ENCODE results near the gene XRCC1. TPM values are rescaled to one million over a fixed set of nuclear protein-coding genes. Genes with fewer than 3 reads are reported as not detected.
"Not testable (repeated sequence)": the region's sequence is repeated elsewhere in the genome, so short reads cannot be mapped to it uniquely, and the experiment has no call there.

Gene XRCC1
- total RNA-seq, 2 donors from 2014 or later, result 22.3 to 40.7 TPM

DNA sequence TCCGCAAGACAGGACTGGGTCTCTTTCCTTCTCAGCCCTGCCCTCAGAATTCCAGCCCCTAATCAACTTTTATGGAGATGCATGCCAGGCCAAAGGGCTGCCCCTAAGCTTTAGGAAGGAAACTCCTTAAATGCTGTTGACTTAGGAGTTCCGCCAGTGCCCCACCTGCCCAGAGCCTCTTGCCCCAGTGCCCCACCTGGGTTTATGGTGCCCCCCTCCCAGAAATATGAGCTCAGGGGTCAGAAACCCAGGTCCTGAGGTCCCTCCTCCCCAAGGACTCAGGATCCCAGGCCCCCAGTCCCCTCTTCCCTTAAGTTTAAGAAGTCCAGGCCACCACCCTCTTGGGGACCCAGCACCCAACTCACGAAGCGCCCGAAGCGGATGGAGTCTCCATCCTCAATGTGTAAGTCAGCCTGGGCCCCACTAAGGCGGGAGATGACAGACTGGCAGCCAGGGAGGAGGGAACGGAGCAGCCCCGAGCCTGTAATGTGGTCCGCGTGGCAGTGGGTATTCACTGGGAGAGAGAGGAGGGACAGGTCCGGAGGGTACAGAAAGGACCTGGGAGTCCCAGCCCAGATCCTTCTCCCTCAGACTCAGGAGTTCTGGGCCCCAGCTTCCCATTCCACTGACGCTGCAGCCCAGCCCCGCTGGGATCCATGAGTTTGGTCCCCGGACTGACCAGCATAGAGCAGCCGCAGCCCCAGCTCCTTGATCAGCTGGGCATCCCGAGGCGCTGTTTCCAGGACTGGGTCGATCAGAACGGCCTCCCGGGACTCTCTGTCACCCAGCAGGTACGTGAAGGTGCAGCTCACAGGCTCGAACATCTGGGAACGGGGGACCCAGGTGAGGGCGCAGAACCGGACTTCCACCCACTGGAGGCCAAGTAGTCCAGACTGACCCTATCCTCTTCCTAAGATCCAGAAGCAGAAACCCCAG is 49.2 kb downstream of the XRCC1 start:
- Histone ChIP-seq H3K4me3 (peak overlapping the region; percentile 68), H3K27me3 (no peaks in the 10 kb centered on the region), H3K9ac (ENCODE audit: low read depth in 2 of 2, low read length in 2 of 2) (peak overlapping the region; percentile 97 to 100), H3K9me3 (no peaks in the 10 kb centered on the region), H3K27ac (peak overlapping the region; percentile 87), H3K36me3 (no peaks in the 10 kb centered on the region), H3K4me1 (no peaks in the 10 kb centered on the region)
- TF ChIP-seq, protein P1, sequence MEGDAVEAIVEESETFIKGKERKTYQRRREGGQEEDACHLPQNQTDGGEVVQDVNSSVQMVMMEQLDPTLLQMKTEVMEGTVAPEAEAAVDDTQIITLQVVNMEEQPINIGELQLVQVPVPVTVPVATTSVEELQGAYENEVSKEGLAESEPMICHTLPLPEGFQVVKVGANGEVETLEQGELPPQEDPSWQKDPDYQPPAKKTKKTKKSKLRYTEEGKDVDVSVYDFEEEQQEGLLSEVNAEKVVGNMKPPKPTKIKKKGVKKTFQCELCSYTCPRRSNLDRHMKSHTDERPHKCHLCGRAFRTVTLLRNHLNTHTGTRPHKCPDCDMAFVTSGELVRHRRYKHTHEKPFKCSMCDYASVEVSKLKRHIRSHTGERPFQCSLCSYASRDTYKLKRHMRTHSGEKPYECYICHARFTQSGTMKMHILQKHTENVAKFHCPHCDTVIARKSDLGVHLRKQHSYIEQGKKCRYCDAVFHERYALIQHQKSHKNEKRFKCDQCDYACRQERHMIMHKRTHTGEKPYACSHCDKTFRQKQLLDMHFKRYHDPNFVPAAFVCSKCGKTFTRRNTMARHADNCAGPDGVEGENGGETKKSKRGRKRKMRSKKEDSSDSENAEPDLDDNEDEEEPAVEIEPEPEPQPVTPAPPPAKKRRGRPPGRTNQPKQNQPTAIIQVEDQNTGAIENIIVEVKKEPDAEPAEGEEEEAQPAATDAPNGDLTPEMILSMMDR (IDR thresholded peaks at IDR 0.05), result no peak
- intact Hi-C loops (cut with DNase I), result no loop called here
- DNase-seq, result peak; percentile 87

DNA sequence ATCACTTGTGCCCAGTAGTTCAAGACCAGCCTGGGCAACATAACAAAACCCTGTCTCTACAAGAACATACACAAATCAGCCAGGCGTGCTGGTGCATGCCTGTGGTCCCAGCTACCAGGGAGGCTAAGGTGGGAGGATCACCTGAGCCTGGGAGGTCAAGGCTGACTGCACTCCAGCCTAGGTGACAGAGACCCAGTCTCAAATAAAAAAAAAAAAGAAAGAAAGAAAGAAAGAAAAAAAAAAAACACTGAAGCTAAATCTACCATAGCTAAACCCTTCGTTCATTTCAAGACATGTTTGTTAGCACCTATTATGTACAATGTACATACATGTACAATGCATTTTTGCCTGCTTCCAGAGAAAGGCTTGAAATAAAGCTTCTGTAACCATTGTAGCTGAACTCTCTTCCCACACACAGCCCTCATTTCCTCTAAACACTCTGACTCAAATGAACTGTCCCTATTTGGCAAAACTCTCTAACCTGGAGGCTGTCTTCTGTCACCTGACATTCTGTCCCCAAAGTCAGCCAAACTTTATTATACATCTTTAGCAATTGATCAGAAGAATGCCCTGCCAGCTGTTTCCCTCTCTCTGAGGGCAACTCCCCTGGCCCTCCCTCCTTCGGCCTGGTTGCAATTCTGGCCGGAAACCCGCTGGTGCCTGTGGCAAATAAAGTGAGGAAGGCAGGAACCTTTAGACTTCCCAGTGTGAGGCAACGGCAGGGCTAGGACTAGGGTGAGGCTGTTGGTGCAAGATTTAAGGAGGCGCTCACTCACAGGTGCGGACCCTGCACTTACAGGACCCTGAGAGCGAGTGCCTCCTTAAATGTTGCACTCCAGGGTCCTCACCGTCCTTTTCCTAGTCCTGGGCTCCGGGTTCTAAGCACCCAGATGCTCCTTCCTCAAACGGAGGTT is 50.1 kb downstream of the XRCC1 start:
- peak overlapping the region; percentile 97 to 100 for H3K9ac ChIP-seq (ENCODE audit: low read depth in 2 of 2, low read length in 2 of 2)
- no peaks in the 10 kb centered on the region for H3K27me3 ChIP-seq
- no peaks in the 10 kb centered on the region for H3K9me3 ChIP-seq
- no peaks in the 10 kb centered on the region for H3K4me1 ChIP-seq
- intact Hi-C loops (cut with DNase I), result no loop called here
- peak overlapping the region; percentile 68 for H3K4me3 ChIP-seq
- H3K27ac ChIP-seq, result peak overlapping the region; percentile 87
- DNase-seq, result peak; percentile 92
- TF ChIP-seq, protein P1 (IDR thresholded peaks at IDR 0.05), result no peak
- H3K36me3 ChIP-seq, result no peaks in the 10 kb centered on the region

DNA sequence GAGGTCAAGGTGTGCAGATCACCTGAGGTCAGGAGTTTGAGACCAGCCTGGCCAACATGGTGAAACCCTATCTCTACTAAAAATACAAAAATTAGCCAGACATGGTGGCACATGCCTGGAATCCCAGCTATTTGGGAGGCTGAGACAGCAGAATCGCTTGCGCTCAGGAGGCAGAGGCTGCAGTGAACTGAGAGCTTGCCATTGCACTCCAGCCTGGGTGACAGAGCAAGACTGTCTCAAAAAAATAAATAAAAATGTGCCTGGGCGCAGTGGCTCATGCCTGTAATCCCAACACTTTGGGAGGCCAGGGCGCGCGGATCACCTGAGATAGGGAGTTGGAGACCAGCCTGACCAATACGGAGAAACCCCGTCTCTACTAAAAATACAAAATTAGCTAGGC is 51.6 kb downstream of the XRCC1 start:
- intact Hi-C loops (cut with DNase I); H3K9ac ChIP-seq (ENCODE audit: low read depth in 2 of 2, low read length in 2 of 2); H3K27me3 ChIP-seq; DNase-seq; H3K4me1 ChIP-seq; H3K9me3 ChIP-seq; H3K4me3 ChIP-seq; H3K36me3 ChIP-seq; H3K27ac ChIP-seq: not testable (repeated sequence)

DNA sequence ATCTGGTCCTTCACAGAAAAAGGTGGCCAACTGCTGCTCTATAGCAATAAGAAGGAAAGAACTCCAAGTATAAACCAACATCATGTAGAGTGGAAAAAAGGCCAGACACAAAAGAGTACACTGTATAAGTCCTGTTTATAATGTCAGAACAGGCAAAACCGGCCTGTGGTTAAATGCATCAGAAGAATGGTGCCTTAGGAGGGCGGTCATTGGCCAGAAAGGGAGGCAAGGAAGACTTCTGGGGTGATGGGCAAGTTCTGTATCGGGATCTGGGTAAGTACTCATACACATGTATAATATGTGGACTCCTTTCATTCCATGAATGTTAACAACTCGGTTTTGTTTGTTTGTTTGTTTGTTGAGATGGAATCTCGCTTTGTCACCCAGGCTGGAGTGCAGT is 52.4 kb downstream of the XRCC1 start:
- TF ChIP-seq, protein P1 (IDR thresholded peaks at IDR 0.05), result no peak
- no peak for DNase-seq
- no peak overlapping the region for H3K27ac ChIP-seq
- H3K9me3 ChIP-seq, result no peaks in the 10 kb centered on the region
- intact Hi-C loops (cut with DNase I), result no loop called here
- H3K36me3 ChIP-seq, result no peaks in the 10 kb centered on the region
- H3K4me1 ChIP-seq, result no peaks in the 10 kb centered on the region
- H3K27me3 ChIP-seq, result no peaks in the 10 kb centered on the region
- H3K9ac ChIP-seq (ENCODE audit: low read depth in 2 of 2, low read length in 2 of 2), result no peak overlapping the region
- H3K4me3 ChIP-seq, result no peak overlapping the region

DNA sequence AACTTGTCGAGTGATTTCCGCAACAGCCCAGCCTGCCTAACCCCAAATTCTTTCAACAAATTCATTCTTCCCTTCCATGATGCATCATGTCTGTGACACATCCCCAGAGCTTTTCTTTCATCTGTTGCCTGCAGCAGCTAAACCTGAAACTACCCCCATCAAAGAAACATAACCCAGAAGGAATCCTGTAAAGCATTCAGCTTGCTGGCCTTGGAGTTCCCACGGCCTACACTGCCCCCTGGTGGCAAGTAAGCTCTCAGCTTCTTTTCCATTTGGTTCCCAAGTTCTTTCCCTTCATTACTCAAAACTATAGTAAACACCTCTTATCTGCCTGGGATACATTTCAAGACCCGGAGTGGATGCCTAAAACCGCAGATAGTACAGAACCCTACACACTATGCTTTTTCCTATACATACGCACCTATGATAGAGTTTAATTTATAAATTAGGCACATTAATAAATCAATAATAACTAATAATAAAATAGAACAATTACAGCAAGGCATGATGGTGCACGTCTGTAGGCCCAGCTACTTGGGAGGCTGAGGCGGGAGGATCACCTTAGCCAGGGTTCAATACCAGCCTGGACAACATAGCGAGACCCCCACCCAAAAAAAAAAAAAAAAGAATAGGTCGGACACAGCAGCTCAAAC is 55.8 kb downstream of the XRCC1 start:
- H3K27me3 ChIP-seq, result no peaks in the 10 kb centered on the region
- H3K36me3 ChIP-seq, result no peaks in the 10 kb centered on the region
- H3K4me1 ChIP-seq, result no peaks in the 10 kb centered on the region
- no peak overlapping the region for H3K27ac ChIP-seq
- TF ChIP-seq, protein P1 (IDR thresholded peaks at IDR 0.05), result peak; percentile 87
- peak; percentile 77 for DNase-seq
- no peak overlapping the region for H3K9ac ChIP-seq (ENCODE audit: low read depth in 2 of 2, low read length in 2 of 2)
- intact Hi-C loops (cut with DNase I), result loop anchor here (2.0 kb wide), 1 partner anchor 73 kb away; no protein-coding TSS in a partner anchor
- H3K4me3 ChIP-seq, result no peak overlapping the region
- H3K9me3 ChIP-seq, result no peaks in the 10 kb centered on the region

All from colonic mucosa (tissue), 4 donors.